ENCODE measurements around the gene NUDT16. TPM values are rescaled to one million over a fixed set of nuclear protein-coding genes. Genes with fewer than 3 reads are reported as not detected.

NUDT16 gene
- total RNA-seq (2022; extraction: Qiagen RNA extraction; ENCODE audit: low read depth): 4.9 to 6.5 TPM (median 6.1 TPM) in 5 replicates

GRCh38 chr3:131381445-131382291, at the start of gene NUDT16:
Gene NUDT16, plus strand, starts transcription at chr3:131381774. Its CDS starts 31 bp downstream, at chr3:131381805.

Other genes starting within 250 kb of the NUDT16 start
- 90.3 to 109 TPM (median 95.0 TPM) in 5 replicates for gene MRPL3, start 121.2 kb downstream of the NUDT16 start, total RNA-seq (2022; extraction: Qiagen RNA extraction; ENCODE audit: low read depth)

Measured in A549 treated with CpdA at 1 μM for 4 hours (cell line).